H1 (cell line): ENCODE results near the gene TSR1. TPM values are rescaled to one million over a fixed set of nuclear protein-coding genes. Genes with fewer than 3 reads are reported as not detected.

Source experiments
- ASH2L ChIP-seq: fragments of 200-600, 300-600 bp; sonication (generic); IDR thresholded peaks from one replicate; pipeline ENCODE4 v1.7.1; 2017; ENCODE audit warnings: low read length
- FOSL1 ChIP-seq: IDR thresholded peaks from 2 replicates; pipeline ENCODE4 v1.6.1; 2011; ENCODE audit warnings: mild to moderate bottlenecking, low read depth, low read length, moderate library complexity; ENCODE audit not compliant: insufficient read depth
- polyA plus RNA-seq, 7 experiments: library from polyadenylated mRNA; depleted of rRNA in 3 of 7; stranded (reverse) in 5 of 7; unstranded in 2 of 7; fragments of >200 nt in 5 of 7; fragments of 200-250 nt in 2 of 7; gene quantifications; 1 replicate in 5 of 7; 2 replicates in 1 of 7; 4 replicates in 1 of 7; pipeline versions ENCODE4 v1.2.1 to v1.2.3, GENCODE V29; 2011 to 2013; ENCODE audit warnings: missing spikeins in 2 of 7, mixed read lengths in 2 of 7
- total RNA-seq: library from RNA; stranded (reverse); fragmentation: NEBNext Ultra II Directional; extraction: Animal tissue kit (Norgen Biotek cat#: 25700); gene quantifications from 2 replicates; pipeline ENCODE4 v1.2.1, GENCODE V29; 2021

Gene TSR1
- total and polyA plus RNA-seq, 2 of the 8 experiments (the other 6 are each of a cell fraction or from before 2014, with no cell fraction given), result 14.5 to 69.7 TPM

DNA sequence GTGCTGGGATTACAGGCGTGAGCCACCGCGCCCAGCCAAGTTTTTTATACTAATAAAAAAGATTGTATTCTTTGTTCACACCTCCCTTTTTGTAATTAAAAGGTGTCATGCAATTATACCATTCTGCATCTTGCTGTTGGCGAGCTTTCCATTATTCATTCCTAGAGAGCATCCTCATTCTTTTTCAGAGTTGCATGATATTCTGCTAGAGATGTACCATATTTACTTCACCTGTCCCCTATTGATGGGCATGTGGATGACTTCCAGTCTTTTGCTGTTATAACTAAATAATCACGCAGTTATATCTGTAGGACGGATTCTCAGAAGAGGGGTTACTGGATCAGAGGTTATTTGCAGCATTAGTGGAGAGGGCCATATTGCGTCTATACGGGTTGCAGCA is 18.1 kb upstream of the TSR1 start (continued):
- TF ChIP-seq ASH2L (no peak), FOSL1 (no peak)
